OCI-LY3 (cell line): ENCODE data around the gene KIF6.

Experiments used
- CTCF ChIP-seq: fragments of 200-600, 300-600 bp; sonication (generic); IDR thresholded peaks from 2 replicates; pipeline ENCODE4 v1.5.1; 2014; ENCODE audit warnings: antibody characterized with exemption, low read length, low read depth
- EZH2phosphoT487 ChIP-seq: fragments of 200-600 bp; shearing (Covaris generic); IDR thresholded peaks from 2 replicates; pipeline ENCODE4 v1.6.1; 2018; ENCODE audit warnings: antibody characterized with exemption, mixed run types, low read depth

- no peak for TF ChIP-seq CTCF
- no peak for TF ChIP-seq EZH2phosphoT487
Observed at GRCh38 chr6:39468385-39468784, 256.8 kb downstream of the KIF6 start.
